ENCODE data around the gene RAB11FIP5.
A peak's percentile ranks its signal among the peaks of the same experiment; 100 is the strongest.

- TF ChIP-seq, protein P1, sequence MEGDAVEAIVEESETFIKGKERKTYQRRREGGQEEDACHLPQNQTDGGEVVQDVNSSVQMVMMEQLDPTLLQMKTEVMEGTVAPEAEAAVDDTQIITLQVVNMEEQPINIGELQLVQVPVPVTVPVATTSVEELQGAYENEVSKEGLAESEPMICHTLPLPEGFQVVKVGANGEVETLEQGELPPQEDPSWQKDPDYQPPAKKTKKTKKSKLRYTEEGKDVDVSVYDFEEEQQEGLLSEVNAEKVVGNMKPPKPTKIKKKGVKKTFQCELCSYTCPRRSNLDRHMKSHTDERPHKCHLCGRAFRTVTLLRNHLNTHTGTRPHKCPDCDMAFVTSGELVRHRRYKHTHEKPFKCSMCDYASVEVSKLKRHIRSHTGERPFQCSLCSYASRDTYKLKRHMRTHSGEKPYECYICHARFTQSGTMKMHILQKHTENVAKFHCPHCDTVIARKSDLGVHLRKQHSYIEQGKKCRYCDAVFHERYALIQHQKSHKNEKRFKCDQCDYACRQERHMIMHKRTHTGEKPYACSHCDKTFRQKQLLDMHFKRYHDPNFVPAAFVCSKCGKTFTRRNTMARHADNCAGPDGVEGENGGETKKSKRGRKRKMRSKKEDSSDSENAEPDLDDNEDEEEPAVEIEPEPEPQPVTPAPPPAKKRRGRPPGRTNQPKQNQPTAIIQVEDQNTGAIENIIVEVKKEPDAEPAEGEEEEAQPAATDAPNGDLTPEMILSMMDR (IDR thresholded peaks at IDR 0.05) = no peak
- TF ChIP-seq POLR2A (IDR thresholded peaks at IDR 0.05) = peak; percentile 30
Measured at GRCh38 chr2:73033766-73034381, 78.9 kb downstream of the RAB11FIP5 start.
